Suprapubic skin (tissue), 3 donors: ENCODE data around the gene DFFA.

ENCODE experiments used
- CTCF ChIP-seq, 2 donors: fragments of 200-600 bp in 1 of 2; fragments of 450-650 bp in 1 of 2; sonication (generic) in 1 of 2; IDR thresholded peaks; one replicate each; pipeline ENCODE4 v1.5.1; 2016 to 2019; ENCODE audit warnings: antibody characterized with exemption in 2 of 2, mild to moderate bottlenecking in 1 of 2, moderate library complexity in 1 of 2
- EP300 ChIP-seq: sonication (generic); formaldehyde crosslinking; IDR thresholded peaks from one replicate; pipeline ENCODE4 v1.6.1; 2017; ENCODE audit warnings: antibody characterized with exemption

GRCh38 chr1:10434590-10434989 lies 37.7 kb downstream of the DFFA start:
- TF ChIP-seq CTCF (IDR thresholded peaks at IDR 0.05) = no peak
- no peak for TF ChIP-seq EP300
